Measurements from ENCODE around the gene BTC.

- TF ChIP-seq EZH2 (IDR thresholded peaks at IDR 0.05; ENCODE audit: low read length): no peak
- TF ChIP-seq, protein P1, sequence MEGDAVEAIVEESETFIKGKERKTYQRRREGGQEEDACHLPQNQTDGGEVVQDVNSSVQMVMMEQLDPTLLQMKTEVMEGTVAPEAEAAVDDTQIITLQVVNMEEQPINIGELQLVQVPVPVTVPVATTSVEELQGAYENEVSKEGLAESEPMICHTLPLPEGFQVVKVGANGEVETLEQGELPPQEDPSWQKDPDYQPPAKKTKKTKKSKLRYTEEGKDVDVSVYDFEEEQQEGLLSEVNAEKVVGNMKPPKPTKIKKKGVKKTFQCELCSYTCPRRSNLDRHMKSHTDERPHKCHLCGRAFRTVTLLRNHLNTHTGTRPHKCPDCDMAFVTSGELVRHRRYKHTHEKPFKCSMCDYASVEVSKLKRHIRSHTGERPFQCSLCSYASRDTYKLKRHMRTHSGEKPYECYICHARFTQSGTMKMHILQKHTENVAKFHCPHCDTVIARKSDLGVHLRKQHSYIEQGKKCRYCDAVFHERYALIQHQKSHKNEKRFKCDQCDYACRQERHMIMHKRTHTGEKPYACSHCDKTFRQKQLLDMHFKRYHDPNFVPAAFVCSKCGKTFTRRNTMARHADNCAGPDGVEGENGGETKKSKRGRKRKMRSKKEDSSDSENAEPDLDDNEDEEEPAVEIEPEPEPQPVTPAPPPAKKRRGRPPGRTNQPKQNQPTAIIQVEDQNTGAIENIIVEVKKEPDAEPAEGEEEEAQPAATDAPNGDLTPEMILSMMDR (optimal IDR thresholded peaks at IDR 0.05 in 1 of 3, IDR thresholded peaks at IDR 0.05 in 1 of 3, conservative IDR thresholded peaks at IDR 0.05 in 1 of 3; ENCODE audit: extremely low read depth in 1 of 3, insufficient read depth in 2 of 3, low read length in 3 of 3): no peak
Observed at GRCh38 chr4:74734995-74735394, 59.3 kb downstream of the BTC start.

Measured in keratinocyte (primary cell).